SIG-M5 (cell line): ENCODE results near the gene TBC1D19.

Source experiments
- DNase-seq: peaks from one replicate; lab custom pipeline; 2025; lab: John Stamatoyannopoulos, UW

Gene TBC1D19

DNA sequence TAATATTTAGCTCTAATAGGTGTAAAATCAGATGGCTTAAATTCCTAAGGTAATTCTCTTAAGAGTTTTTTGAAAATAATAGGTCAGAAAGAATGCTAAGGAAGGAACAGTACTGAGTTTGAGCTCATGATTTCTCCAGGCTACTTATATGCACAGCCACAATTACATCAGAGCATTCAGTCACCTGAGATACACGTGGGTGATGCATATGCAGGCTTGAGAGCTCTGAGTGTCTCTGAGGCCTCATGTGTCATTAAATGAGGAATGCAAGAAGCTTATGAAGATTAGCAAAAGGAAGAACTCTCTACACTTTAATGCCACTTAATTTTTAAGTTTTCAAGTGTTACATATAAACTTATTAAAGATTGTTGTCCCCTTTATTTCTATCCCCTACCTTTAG is 152.7 kb downstream of the TBC1D19 start:
- DNase-seq = no peak

DNA sequence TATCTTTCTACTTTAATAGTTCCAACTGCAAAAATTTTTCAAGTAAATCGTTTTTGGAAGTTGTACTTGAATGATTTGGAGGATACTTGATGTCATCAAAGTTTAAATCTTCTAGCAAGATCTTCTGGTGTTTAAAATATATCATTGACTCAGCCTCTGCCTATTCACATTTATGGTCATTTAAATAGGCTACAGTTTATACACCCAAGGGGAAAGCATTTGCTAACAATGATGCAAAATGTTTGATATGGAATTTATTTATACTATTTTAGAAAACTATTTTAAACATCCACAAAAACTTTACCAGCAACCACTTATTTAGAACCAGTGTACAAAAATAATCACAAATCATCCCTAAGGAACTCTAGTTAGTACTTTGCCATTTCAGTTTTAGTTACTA is 153.5 kb downstream of the TBC1D19 start:
- DNase-seq = no peak

DNA sequence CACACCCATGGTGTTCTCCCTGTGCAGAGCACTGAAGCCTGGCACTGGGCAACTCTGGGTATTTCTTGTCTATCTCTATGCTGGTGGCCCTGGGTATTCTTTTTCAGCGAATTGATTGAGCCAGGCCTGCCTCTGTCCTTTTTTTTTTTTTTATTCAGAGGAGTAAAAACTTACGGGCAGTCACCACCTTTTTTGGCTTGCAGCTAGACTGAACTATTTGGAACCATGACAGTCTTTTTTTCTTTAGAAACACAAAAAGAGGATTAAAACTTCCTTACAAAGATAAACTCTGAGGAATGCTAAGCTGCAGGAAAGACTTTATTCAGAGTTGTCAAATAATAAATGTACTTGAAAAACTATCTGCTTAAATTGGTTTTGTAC is 157.6 kb downstream of the TBC1D19 start:
- no peak for DNase-seq

DNA sequence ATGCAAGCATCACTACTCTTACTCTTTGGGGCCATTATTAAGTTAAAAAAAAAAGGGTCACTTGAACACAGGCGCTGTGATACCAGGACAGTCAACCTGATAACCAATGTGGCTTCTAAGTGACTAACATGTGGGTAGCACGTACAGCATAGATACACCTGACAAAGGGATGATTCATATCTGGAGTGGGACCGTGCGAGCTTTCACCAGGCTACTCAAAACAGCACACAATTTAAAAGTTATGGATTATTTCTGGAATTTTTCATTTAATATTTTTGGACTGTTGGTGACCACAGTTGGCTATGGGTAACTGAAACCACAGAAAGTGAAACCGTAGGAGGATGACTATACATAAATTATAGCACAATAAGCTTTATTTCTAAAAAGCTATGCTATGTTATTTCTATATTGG is 162.9 kb downstream of the TBC1D19 start:
- DNase-seq = no peak

DNA sequence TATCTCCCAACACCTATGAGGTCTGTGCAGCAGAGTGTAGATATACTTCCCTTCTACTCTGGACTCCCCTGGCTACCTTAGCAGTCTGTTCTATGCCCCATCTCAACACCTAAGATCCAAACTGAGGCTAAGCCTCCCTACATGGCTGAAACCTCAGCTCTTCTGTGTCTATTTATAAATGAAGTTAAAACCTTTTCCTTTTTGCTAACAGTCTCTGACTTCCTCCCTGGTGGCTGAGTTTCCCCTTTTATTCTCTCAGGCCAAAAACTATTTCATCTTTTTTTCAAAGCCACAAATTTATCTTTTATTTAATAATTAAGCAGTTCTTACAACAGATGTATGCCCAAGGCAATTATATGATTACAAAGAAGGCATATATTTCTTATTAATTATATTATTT is 164.9 kb downstream of the TBC1D19 start:
- no peak for DNase-seq

DNA sequence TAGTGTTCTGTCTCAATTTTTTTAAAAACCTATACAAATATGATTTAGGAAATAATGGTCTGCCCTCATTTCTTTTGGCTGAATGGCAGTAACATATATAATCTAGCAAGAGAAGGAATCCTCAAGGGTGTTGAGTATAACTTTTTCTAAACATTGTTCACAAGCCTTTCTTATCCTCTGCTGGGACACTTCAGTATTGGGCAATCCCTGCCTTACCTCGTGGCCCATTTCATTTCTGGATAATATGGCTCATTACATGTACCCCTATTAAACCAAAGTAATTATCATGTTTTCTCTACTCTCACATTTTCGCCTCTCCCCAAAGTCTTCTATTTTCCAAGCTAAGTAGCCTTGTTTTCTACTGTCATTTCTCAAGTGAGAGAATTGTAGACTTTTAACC is 166.0 kb downstream of the TBC1D19 start:
- DNase-seq = no peak

DNA sequence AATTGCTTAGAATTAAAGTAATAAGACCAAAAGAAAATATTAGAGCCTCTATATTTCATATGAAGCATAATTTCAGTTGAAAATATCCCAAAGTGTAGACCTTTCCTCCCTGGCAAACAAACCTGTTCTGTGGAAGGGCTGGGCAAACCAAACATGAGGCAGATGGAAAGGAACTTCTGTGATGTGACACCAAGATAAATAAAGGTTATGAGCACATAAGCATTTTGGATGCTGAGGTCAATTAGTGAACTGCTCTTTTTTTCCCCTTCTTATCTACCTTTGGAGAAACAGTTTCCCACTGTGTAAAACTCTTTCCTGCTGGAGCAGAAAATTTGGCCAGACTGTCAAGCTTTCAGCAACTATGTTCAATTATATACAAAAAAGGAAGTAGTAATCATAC is 167.1 kb downstream of the TBC1D19 start:
- DNase-seq = no peak

DNA sequence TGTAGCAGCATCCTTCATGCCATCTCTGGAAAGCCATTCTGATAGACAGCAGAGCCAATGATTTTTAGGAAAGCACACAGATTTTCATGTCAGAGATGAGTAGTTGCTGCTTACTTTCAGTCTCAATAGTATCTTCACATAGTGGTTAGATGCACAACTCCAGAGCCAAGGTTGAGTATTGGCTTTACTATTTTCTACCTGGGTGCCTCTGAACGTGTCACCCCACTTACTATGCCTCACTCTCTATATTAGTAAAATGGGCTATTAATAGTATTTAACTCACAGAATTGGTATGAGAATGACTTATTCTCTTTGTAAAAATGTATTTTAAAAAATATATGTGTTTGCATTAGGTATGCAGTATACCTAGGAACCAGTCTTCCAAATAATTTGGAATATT is 168.0 kb downstream of the TBC1D19 start:
- no peak for DNase-seq

DNA sequence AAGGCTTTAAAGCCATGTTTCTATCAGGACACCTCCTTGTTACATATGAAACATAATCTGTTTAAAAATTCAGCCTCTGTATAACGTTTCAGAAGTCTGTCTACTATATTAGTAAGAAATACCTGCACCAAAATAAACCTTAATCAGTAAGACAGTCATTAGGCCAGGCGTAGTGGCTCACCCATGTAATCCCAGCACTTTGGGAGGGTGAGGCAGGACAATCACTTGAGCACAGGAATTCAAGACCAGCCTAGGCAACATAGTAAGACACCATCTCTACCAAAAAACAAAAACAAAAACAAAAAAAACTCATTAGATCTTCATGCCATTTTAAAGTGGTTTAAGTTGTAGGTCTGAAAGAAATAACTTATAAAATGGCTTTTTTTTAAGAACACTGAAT is 169.3 kb downstream of the TBC1D19 start:
- DNase-seq = no peak

DNA sequence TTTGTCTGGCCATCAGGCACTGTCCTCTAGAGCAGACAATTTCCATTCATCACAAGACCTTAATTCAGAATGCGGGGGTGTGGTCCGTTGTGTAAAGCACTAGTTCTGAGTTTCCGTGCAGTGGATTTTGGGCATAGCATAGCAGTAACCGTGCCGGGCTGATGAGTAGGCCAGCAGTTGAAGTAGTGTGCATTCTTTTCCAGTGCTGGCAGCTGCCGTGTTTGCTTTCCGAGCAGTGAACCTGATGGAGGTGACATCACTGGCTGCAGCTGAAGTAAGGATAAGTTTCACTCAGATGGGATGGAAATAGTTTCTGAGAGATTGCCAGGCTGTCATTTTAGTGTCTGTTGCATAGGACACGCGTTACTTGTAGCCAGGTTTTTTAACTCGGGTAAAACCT is 169.7 kb downstream of the TBC1D19 start:
- DNase-seq = no peak

DNA sequence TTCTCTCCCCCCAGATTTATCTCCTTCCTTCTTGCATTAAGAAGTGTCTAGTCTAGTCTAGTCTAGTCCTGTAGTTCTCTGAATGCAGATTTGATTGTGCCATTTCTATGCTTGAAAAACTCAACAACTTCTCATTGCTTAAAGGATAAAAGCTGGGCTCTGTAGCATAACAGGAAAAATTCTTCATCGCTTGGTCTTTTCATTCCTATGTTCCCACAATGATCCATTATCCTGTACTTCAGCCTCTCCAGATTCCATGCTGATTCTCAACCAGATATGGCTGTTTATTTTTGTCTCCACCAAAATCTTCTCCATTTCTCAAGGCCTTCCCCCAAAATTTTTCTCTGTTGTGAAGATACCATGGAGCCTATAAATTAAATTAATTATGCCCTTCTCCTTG is 173.9 kb downstream of the TBC1D19 start:
- DNase-seq = no peak

DNA sequence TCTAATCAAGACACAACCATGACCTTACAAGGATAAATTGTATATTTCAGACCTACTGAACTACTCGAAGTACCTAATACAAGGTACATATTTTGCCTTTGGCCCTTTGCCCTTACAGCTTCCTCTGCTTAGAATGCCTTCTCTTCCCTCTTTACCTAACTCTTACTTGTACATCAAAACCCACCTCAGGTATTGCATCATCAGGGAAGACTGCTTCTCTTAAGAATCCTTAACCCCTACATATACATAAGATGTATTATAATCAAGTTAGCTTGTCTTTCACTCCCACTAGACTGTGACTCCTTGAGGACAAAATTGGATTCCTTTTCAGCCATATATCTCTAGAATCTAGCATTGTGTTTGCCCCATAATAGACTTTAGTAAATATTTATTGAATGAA is 175.0 kb downstream of the TBC1D19 start:
- no peak for DNase-seq

DNA sequence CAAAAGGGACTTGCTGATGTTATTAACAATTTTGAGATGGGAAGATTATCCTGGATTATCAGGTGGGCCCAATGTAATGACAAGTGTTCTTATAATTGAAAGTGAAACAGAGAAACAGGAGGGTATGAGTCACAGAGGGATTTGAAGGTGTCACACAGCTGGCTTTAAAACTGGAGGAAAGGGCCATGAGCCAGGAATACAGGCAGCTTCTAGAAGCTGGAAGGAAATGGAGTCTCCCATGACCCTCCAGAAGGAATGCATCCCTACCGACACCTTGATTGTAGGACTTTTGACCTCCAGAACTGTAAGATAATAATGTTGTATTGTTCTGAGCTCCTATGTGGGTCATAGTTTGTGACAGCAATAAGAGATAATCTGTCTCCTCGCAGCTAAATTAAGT is 178.8 kb downstream of the TBC1D19 start:
- DNase-seq = no peak

DNA sequence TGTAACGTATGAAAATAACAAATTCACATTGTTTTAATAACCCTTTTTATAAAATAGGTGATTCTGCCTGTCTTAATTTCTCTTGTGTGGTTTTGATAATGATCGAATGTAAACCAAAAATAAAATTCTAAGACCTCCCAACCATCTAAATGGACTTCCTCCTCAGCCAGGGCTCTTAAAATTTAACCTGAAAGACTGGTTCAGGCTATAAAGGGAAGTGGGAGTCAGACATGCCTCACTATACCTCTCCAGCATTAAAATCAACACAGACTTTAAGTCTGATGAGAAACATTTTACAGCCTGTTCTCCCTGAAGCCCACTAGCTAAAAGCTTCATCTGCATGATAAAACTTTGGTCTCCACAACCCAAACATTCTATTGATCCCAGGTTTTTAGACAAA is 179.2 kb downstream of the TBC1D19 start:
- no peak for DNase-seq

DNA sequence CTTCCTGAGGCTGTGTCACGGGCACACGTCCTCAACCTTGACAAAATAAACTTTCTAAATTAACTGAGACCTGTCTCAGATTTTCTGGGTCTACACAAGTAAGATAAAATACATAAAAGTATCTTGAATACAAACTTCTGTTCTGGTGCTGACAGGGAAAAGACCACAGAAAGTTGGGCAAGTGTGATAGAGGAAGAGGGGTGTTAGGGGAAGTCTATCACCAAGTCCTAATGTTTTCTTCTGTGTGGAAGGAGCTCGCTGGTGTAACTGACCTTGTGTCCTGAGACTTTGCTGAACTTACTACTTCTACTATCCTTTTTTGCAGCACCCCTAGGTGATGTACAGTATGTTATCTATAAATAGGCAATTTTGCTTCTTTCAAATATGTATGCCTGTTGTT is 179.8 kb downstream of the TBC1D19 start:
- no peak for DNase-seq

DNA sequence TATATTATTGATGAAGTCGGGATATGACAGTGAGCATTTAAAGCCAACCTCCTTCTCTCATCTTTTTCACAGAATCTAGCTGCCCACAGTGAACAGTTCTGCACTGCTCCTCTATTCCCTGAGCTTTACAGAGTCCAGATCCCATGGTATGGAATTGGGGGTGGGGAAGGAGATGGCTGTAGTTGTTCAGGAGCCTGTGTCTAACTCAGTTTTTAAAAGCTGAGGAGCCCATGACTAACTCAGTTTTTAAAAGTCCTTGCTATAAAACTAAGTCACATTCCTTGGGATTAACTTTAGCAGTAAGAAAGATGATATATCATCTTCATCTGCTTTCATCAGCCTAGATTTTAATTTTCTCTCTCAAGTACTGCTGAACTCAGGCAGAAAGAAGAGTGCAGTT is 180.3 kb downstream of the TBC1D19 start:
- no peak for DNase-seq

DNA sequence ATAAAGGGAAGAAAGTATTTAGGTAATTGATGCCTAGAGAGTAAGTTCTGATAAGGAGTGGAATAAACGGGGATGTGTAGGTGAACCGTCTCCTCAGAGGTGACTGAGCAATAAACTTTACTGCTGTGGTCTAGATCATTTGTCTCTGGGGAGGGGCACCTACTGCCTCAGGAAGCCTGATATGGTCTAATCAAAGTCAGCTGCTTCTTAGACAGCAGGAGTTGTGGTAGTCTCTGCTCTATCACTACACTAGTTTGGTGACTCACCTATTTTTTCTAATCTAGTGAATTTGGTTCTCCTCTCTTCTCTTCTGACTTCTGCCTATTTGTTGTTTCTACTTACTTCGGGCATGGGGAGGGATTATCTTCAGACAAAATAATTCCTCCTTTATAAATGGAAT is 181.6 kb downstream of the TBC1D19 start:
- DNase-seq = no peak

DNA sequence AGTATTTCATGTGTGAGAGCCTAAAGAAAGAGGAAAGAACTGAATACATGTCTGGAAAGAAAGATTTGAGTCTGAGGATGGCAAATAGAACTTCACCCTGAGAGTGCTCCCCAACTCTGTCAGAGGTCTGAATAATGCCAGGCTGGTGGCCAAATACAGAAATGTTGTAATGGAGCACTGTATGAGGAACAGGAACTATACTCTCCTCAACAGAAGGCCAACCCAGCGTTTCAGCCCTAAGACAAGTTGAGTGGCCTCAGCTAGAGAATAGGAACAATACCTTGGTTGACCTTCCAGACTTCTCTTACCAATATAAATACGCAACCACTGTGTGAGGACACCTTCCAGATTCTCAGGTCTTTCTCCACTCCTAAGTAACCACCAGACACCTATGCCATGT is 182.3 kb downstream of the TBC1D19 start:
- DNase-seq = no peak

DNA sequence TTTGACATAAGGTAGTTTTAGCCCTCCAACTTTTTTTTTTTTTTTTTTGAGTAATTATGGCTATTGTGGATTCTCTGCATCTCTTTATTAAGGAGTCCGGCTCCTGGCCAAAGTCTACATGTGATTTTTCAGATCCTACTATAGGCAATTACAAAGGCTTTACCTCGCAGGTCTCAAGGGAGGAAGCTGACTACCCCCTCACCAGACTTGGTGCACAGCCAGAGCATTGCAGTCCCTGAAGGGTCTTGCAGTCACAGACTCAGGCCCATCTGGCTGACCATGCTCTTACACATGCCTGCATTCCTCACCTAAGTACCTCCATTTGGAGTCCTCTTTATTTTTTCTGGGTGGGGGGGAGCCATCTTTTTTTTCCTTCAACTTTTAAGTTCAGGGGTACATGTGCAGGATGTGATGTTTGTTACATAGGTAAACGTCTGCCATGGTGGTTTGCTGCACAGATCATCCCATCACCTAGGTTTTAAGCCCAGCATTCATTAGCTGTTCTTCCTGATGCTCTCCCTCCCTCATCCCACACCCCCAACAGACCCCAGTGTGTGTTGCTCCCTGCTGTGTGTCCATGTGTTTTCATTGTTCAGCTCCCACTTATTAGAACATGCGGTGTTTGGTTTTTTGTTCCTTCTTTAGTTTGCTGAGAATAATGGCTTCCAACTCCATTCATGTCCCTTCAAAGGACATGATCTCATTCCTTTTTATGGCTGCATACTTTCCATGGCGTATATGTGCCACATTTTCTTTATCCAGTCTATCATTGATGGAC is 188.4 kb downstream of the TBC1D19 start:
- DNase-seq = no peak

DNA sequence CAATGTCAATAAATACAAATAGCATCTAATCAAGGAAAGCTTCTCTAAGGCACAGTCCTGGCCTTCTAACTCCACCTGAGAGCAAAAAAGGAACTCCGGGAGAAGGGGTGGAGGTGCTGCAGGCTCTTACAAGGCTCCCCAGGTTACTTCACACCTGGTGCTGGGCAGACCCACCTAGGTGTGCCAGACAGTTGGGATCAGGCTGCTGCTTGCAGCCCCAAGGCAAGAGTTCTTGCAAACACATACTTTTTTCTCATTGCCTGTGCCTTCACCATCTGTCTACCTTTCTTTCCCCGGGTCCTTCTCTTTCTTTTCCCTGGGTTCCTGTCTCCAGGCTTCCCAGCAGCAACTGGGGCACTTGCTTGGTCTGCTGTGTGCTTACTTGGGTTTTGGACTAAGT is 195.3 kb downstream of the TBC1D19 start:
- no peak for DNase-seq

DNA sequence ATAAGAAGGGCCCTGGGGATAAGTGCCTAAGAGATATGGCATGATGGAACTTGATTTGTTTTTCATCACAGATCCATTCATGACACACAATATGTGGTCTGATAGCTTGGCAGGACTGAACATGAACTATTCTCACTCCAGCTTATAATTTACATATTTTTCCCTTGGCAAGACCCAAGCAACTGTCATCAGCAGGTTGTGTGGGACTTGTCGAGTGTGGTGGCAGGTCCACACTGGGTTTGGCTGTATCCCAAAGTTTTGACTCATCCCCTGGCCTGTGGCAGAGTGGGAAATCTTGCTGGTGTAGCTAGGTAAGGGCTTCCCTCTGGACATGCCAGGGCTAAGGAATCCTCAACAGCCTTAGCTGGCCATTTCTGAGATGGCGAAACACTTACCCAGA is 195.8 kb downstream of the TBC1D19 start:
- no peak for DNase-seq

DNA sequence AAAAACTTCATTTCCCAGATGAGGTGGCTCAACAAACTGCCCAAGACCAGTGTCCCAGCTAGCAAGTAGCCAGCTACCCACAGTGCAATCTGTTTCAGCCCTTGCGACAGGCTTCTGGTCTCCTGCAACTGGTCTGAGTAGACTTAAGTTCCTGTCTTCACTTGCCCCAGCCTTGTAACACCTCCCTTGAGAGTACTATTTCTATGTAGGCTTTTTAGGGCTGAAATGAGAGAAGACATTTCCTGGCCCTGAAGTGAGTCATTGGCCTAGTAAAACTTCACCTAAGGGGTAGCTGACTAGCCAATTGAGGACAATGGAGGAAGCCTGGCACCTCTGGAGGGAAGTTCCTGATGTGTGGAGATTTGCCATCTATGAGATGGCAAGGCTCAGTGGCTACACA is 196.7 kb downstream of the TBC1D19 start:
- DNase-seq = no peak

DNA sequence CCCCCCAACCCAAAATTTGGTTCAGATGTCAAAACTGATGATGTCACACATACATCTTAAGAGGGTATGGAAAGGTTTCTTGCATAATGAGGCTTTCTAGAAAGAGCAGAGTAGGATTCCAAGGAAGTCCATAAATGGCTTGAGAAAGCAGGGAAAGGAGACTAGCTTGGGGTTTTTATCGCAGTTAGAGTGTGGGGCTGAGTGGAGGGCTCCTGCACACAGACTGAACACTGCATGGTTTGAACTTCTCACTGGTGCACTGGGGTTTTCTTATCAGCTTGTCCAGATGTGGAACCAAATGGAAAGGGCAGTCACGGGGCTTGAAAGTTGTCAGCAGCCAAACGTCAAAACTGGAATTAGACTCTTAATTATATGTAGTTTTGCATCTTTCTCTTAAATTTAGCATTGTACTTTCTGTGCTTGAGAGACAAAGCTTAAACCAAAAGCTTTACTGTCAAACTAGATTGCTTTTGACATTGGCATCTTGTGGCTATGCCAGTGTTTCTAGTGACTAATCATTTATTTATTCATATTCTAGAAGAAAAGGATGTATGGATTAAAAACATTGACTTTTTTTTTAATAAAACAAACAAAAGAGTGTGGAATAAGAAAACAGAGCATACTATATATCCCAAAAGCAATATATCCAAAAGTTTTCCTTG is 198.4 kb downstream of the TBC1D19 start:
- no peak for DNase-seq

DNA sequence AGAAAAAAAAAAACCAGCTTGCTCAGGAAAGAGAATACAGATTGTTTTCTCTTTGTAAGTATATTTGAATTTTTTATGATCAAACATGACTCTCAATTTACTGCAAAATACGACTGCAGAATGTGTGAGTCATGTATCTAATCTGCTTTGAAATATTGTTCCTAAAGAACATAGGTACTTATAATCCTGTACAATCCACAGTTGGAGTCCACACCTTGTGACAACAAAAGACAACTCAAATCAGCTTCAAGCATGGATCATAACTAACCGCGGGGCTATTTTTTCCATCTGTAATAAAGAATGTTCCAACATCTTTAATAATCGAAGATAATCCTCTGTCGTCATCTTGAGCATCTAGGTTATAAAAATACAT is 198.9 kb downstream of the TBC1D19 start:
- no peak for DNase-seq
